IPS DF 4.7 (cell line): Measurements from ENCODE around the gene COPB2.

Source experiments
- DNase-seq: peaks from one replicate; pipeline ENCODE4 v3.0.0-alpha.2; 2013; ENCODE audit warnings: low spot score; ENCODE audit errors: extremely low read depth

Gene COPB2

GRCh38 chr3:139328356-139328755 lies 61.1 kb downstream of the COPB2 start:
- DNase-seq, result no peak

GRCh38 chr3:139327861-139328260 lies 61.6 kb downstream of the COPB2 start:
- no peak for DNase-seq

- DNase-seq, result no peak
Measured at GRCh38 chr3:139327231-139327630, 62.2 kb downstream of the COPB2 start.

GRCh38 chr3:139326707-139327106 lies 62.7 kb downstream of the COPB2 start:
- no peak for DNase-seq

- DNase-seq, result no peak
Measured at GRCh38 chr3:139326131-139326530, 63.3 kb downstream of the COPB2 start.

- no peak for DNase-seq
Measured at GRCh38 chr3:139325551-139325950, 63.9 kb downstream of the COPB2 start.

GRCh38 chr3:139324456-139324855 lies 65.0 kb downstream of the COPB2 start:
- no peak for DNase-seq

GRCh38 chr3:139323146-139323545 lies 66.3 kb downstream of the COPB2 start:
- no peak for DNase-seq

GRCh38 chr3:139322346-139322745 lies 67.1 kb downstream of the COPB2 start:
- DNase-seq, result no peak

- no peak for DNase-seq
Measured at GRCh38 chr3:139320551-139321309, 68.7 kb downstream of the COPB2 start.

GRCh38 chr3:139319428-139320402 lies 69.7 kb downstream of the COPB2 start:
- DNase-seq, result peak; percentile 51

- DNase-seq, result no peak
Measured at GRCh38 chr3:139318826-139319225, 70.6 kb downstream of the COPB2 start.

- no peak for DNase-seq
Measured at GRCh38 chr3:139318431-139318816, 71.0 kb downstream of the COPB2 start.

- DNase-seq, result no peak
Measured at GRCh38 chr3:139317660-139318430, 71.6 kb downstream of the COPB2 start.

- DNase-seq, result no peak
Measured at GRCh38 chr3:139317215-139317614, 72.2 kb downstream of the COPB2 start.

- DNase-seq, result no peak
Measured at GRCh38 chr3:139313921-139314320, 75.5 kb downstream of the COPB2 start.

- DNase-seq, result no peak
Measured at GRCh38 chr3:139312959-139313358, 76.5 kb downstream of the COPB2 start.

- DNase-seq, result no peak
Measured at GRCh38 chr3:139312416-139312815, 77.0 kb downstream of the COPB2 start.

GRCh38 chr3:139311557-139311956 lies 77.9 kb downstream of the COPB2 start:
- DNase-seq, result no peak

GRCh38 chr3:139310474-139310933 lies 78.9 kb downstream of the COPB2 start:
- DNase-seq, result no peak

GRCh38 chr3:139309880-139310279 lies 79.6 kb downstream of the COPB2 start:
- no peak for DNase-seq
